HG02623 (cell line): Measurements from ENCODE around the gene RRP9.
"Not testable (repeated sequence)": the region's sequence is repeated elsewhere in the genome, so short reads cannot be mapped to it uniquely, and the experiment has no call there.

Source experiments
- ATAC-seq: cut with Tn5 transposase; IDR thresholded peaks from one replicate; pipeline ENCODE4 v1.9.1; 2021; ENCODE audit warnings: moderate library complexity; ENCODE audit not compliant: unreplicated experiment

The RRP9 gene

DNA sequence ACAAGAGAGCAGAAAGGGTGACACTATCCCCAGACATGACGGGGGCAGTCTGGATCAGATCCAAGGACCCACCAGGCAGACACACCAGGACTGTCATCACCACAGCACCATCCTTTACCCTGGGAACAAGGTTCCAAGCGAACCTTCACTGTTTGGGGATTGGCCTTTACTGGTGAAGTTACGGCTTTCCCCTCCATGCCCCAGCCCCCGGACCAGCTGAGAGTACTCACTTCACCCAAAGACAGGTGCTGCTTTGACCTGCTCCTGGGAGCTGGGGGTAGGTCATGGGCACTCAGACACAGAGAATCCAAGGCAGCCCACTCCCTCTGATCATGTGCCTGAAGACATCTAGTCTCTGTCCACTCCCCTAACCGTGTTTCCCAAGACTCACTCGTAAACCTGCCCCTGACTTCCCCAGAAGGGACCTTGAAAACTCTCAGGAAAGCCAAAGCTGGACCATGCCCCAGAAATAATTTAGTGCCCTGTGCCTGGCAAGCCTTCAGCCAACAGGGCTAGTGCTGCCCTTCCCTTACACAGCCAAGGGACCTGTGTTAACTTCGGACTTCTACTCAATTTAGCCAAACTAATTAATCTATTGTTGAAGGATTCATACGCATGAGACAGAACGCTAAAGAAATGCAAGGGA, 2.8 kb downstream of the RRP9 start:
- no peak for ATAC-seq

DNA sequence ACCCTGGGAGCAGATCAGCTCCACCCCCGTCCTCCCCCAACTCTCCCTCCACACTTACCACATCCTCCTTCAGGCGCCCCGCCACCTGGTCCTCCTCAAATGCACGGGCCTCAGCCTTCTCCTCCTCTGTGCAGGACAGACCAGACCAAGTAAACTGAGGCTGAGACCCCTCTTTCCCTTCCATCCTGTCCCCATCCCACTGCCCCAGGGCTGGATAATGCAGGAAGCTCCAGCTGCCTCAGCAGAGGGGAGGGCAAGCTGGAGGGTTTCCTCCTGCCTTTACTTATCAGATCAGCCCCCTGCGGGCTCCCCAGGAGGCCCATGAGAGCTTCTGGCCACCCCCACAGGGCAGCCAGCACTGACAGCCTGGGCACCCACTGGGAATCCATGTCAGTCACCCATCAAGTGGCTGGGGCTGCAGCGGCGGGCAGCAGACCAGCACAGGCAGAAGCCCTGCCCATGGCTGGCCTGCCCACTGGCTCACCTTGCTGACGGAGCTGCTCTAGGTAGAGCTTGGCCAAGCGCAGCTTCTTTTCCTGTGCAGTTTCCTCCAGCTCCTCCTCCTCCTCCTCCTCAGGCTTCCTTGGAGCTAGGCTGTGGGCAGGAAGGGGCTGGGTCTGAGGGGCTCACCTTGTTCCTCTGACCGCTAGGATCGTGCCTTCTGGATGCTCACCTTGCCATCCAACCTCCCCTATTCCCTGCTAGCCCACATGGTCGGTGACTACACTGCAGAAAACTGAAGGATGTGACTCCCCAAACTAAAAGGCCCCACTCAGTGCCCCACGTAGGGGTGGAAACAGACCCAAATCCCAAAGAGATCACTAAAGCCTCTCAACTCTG, 3.9 kb downstream of the RRP9 start:
- ATAC-seq = no peak

DNA sequence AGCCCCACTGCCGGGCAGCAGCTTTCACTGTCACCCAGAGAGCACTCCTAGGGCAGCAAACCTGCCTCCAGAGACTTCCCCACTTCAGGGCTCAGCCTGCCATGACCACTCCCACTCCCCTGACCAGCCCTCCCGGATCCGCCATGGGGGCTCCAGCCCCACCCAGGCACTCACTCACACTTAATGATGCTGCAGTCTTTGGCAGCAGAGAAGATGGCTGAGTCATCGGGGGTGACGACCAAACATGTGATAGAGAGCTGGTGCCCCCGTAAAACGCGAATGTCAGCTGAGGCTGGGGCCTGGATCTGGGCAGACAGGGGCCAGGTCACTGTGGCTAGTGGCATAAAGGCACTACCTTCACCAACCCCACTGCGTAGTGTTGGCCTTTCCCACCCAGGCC, 4.7 kb downstream of the RRP9 start:
- no peak for ATAC-seq

DNA sequence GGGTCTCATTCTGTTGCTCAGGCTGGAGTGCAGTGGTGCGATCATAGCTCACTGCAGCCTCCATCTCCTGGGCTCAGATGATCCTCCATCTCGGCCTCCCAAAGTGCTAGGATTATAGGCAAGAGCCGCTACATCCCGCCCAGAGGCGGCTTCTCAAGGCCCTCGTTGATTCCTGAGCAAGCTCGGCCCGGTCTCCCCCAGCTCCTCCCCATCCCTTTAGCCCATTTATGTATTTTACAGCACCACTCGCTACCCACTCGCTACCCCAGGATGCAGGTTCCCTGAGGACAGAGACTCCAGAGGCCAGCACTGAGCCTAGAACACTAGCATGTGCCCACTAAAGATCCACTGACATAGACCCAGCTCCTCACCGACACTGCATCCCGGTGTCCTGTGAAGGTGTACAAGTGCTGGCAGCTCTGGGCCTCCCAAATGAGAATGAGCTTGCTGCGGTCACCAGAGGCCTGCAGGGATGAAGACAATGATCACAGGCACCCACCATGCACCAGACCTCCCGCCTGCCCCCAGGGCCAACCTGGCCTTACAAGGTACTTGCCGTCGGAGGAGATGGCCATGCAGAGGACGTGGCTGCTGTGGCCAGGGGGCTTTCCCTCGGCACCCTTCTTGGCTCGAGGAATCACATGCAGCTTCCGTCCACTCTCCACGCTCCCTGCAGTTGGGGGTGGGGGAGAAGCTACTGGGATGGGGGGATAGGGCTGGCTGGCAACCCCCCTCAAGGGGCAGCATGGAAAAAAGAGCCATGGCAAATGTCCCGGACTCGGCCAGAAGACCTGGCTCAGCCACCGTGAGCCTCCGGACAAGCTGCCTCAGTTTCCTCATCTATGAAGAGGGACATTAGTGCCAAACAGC, 5.6 kb downstream of the RRP9 start:
- no peak for ATAC-seq

DNA sequence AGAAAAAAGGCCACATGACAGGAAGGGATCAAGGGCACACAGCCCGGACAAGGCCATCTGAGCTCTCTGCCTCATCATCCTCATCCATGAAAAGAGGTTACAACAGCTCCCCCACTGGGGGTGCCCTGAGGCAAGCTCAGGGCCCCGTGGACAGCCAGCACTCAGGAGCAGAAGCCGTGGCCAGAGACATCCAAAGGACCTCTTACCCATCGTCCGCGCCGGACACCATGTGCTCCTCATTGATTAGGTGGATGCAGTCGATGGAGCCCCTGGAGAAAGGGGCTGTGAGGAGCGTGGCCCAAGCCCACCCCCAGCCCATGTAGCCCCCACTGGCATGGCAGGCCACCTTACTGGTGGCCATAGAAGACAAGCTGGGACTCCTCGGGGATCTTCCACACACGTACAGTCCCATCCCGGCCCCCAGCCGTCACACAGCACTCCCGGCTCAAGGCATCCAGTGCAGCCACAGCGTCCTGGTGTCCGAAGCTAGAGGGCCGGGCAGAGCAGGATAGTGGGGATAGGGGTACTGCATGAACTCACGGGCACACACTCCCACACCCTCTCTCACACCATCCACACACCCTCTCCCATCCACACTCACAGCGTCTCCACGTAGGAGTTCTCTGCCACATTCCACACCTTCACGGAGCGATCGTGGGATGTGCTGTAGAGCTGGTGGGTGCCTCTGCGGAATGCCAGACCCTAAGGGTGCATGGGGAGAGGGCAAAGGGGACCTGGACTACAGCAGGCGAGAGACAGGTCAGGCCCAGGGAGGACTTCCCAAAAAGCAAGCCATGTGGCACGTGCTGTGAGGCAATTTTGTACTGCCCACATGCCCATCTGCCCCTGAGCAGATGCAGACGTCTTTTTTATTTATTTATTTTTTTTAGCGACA, 6.5 kb downstream of the RRP9 start:
- ATAC-seq = no peak

DNA sequence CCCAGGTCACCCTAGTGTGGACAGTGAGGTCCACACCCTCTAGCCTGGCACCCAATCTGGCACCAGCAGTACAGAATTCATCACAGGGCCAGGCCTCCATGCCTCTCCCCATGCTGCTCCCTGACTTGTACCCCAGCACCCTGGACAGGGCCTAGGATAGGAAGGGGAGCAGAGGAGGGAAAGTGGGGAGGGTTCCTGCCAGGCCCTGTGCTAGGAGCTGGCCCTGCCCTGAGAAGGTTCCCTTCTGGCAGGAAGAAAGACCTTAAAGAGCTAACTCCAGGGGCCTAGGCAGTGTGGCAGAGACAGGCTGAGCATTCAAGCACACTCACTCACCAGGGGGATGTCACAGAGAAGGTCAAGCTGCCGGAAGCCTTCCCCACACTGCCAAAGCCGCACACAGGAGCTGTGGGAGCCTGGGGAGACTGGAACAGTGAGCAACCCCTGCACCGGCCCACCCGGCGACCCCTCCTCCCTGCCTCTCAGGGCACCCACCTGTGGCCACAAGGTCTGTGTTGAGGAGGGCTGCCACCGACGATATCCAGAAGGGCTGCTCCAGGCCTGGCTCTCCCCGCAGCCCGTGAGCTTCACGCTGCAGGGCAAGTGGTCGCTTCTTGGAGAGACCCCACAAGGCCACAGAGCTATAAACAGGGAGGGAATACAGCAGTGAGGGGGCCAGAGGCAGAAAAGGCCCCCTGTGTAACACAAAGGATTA, 7.4 kb downstream of the RRP9 start:
- ATAC-seq = no peak

DNA sequence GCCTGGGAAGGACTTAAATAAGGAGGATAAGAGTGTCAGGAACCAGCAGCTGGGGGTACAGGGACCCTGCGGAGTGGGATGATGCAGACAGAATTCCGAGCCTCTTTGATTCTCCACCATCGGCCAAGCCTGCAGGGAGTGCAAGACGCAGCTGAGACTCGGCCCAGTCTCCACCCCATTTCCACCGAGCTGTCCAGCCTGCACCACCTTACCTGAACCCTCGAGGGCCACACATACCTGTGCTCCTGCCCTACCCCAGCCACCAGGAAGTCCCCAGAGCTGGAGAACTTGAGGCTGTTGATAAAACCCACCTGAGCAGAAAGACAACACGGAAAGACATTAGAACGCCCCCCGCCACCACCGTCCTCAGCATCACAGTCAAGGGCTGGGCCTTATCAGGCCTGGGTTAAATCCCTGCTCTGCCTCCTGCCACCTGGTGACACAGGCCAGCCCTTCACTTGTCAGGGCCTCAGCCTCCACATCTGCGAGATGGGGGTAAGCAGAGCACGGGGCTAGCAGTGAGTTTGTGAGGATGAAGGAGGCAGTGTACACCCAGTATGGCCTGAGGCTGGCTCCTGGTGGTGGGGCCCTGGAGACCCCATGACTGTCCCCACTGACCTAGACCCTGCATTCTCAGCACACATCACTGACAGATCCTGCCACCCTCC, 8.1 kb downstream of the RRP9 start:
- no peak for ATAC-seq

DNA sequence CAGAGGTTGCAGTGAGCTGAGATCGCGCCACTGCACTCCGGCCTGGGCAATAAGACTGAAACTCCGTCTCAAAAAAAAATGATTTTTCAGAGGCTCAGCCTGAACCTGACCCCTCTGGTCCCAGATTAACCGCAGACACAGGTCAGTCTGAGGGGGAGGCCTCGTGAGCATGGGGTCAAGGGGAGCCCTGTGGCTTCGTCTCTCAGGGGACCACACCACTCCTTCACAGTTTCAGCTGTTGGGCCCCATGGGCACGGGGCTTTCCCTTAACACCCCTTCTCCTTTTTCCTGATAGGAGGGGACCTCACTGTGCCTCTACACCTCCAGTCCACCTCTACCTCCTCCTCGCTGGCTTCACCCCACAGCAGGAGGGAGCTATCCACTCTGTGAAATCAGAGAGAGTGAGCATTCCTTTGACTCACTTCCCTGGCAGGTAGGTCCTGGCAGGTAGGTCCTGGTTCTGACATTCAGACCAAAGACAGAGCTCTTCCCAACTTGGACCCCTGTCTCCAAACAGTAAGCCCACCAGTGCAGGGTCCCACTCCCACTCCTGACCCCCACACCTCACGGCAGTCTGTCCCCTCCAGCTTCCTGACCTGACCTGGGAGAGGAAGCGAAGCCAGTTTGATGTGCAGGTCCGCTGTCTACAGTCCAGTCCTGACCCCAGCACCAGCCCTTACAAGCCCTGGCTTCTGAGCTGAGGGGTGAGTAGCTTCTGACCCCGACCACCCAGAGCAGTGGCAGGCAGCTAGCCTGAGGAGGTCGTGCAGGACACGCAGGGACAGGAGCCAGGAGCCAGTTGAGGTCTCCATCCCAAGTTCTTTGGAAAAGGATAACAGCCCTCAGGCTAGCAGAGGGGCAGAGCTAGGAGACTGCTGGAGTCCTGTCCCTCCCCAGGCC, 9.0 kb downstream of the RRP9 start:
- ATAC-seq = no peak

DNA sequence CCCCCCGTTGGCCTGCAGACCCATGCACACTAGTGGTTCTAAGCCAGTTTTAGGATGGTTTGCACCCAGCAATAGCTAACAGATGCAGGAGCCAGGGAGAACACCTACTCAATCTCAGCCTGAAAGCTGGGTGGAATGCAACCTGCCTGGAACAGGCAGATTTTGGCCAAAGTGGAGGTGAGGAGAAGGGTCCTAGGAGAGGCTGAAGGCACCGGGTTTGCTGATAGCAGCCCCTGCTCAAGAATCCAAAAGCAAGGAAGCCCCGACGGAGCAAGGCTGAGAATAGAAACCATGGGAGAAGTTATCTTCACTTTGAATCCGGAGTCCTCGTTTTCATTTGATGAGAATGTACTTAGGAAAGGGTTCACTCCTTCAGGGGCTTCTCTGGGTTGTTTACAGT, 9.9 kb downstream of the RRP9 start:
- no peak for ATAC-seq

DNA sequence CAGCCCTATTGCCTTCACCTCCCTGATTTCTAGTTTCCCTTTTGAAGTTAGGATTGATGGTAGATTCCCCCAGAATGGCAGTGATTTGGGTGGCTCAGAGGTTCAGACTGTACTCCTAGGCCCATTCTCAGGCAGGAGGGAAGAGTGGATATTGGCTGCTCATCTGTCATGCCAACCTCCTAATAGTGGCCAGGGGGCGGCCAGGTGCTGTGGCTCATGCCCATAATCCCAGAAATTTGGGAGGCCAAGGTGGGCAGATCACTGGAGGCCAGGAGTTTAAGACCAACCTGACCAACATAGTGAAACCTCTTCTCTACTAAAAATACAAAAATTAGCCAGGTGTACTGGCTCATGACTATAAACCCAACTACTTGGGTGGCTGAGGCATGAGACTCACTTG, 11.3 kb downstream of the RRP9 start:
- ATAC-seq = no peak

DNA sequence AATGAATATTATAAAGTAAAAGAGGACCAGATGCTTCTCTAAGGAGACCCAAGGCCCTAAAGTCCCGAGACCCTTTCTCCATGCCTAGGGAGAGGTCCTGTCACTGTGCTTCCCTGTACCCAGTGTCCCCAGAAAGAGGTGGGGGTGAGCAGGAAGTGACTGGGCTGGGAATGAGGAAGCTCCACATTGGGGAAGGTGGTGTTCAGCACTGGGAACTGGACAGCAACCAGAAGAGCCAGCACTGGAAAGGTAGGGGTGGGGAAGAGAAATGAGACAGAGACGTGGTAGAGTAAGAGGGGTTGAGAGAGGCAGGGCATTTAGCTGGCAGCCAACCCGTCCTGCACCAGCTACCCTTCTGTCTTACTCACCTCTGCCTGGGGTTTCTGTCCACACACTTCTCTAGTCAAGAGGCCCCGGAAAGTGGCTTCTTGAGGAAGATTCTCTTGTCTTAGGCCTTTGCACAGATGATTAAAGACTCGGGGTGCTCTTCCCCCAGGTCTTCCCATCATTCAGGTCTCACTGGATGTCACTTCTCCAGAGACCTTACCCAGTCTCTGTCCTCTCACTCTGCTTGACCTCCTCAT, 12.2 kb downstream of the RRP9 start:
- ATAC-seq = no peak

DNA sequence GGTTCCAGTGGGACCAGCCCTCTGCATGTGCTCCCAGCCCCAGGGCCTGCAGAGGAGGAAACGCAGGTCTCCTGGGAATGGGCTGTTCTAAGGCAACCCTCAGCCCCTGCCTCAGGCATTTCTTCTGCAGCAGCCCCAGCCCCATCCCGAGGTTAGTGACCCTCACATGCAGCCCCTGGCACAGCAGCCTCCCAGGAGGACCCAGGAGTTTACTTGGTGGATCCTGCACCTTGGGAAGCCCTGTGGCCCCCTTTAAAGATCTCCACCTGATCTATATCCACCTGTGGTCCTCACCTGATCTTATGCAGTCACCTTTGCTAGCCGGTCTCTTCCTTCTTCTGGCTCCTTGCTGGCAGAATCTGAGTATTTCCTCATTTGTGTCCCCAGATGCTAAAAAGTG, 12.7 kb downstream of the RRP9 start:
- ATAC-seq = not testable (repeated sequence)

DNA sequence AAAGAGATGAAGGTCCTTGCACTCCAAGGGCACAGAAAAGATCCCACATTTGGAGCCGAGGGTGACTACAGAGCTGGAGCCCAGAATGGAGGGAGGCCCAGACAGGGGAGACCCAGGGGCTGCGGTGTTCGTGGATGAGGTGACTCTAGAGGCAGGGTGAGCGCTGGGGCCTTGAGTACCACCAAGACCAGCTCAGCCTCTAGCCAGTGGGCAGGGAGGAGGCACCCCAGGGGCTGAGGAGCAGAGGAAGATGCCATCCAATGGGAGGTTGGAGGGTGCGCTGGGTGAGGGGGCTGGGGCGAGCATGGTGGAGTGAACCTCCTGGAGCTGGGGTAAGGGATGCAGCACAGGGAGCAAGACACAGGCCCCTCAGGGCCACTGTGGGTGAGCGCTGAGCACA, 13.3 kb downstream of the RRP9 start:
- no peak for ATAC-seq

DNA sequence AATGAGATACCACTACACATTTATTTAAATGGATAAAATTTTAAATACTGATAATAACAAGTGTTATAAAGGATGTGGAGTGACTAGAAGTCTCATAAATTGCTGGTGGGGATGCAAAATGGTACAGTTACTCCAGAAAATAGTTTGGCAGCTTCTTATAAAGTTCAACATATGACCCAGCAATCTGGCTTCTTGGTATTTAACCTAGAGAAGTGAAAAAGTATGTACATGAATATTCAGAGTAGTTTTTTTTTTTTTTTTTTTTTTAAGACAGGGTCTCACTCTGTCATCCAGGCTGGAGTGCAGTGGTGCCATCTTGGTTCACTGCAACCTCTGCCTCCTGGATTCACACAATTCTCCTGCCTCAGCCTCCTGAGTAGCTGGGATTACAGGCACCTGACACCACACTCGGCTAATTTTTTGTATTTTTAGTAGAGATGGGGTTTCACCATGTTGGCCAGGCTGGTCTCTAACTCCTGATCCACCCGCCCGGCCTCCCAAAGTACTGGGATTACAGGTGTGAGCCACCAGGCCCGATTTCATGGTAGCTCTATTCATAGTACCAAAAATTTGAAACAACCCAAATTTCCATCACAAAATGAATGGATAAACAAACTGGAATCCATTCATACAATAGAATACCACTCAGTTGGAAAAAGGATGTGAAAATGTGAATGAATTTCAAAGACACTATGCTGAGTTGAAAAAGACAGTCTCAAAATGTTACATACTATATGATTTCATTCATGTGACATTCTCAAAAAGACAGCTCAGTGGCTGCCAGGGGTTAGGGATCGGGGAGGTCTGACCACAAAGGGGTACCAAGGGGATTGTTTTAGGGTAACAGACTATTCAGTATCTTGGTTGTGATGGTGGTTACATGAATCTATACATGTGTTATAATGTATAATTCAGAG, 14.4 kb downstream of the RRP9 start:
- ATAC-seq = no peak

DNA sequence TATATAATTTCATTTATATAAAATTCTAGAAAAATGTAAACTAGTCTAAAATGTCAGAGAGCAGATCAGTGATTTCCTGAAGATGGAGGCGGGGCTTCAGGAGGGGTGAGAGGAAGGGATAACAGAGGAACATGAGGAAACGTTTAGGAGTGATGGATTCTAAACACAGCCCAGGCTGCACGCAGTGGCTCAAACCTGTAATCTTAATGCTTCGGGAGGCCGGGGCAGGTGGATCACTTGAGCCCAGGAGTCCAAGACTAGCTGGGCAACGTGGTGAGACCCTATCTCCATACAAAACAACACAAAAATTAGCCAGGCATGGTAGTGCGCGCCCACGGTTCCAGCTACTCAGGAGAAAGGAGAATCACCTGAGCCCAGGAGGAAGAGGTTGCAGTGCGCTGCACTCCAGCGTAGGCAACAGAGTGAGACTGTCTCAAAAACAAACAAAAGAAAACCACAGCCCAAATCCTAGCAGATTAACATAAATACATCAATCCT, 20.6 kb downstream of the RRP9 start:
- no peak for ATAC-seq

DNA sequence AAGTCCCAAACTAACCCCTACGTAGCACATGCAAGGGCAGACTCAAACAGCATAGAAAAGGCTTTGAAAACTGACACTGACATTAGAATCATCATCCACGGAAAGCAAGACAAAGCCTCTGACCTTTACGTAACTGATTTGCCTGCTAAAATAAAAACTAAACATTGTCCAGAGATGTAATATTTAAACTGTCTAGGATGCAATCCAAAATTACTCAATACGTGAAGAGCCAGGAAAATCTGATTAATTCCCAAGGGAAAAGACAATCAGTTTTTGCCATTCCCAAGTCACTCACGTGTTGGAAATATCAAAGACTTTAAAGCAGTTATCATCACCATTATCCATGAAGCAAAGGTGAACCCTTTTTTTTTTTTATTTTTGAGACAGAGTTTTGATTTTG, 25.3 kb downstream of the RRP9 start:
- ATAC-seq = no peak

DNA sequence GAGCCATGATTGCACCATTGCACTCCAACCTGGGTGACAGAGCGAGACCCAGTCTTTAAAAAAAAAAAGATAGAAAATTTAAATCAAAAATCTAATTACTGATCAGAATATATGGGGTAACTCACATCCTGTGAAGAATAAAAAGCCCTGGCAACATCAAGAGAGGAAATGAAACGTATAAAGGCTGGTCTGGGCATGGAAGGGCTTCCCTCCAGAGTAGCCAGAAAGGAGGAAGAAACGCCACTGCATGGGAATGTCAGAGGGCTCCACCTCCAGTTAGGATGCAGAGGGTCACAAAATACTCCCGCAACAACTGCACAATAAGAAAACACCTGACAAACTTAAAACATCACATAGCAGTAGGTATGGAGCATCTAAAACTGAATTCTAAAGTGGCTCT, 33.7 kb downstream of the RRP9 start:
- ATAC-seq = no peak
